Muscle layer of colon (tissue), 2 donors: ENCODE measurements around the gene SCART1.
"Not testable (repeated sequence)": the region's sequence is repeated elsewhere in the genome, so short reads cannot be mapped to it uniquely, and the experiment has no call there.

Source experiments
- H3K27ac ChIP-seq: one replicate; pipeline ENCODE4 v1.7.0; 2013; ENCODE audit warnings: low read depth, mild to moderate bottlenecking, low read length, moderate library complexity
- H3K27me3 ChIP-seq, 2 donors: one replicate each; pipeline ENCODE4 v1.7.0; 2013; ENCODE audit warnings: low read length in 2 of 2, mild to moderate bottlenecking in 2 of 2; ENCODE audit not compliant: insufficient read depth in 2 of 2, control insufficient read depth in 1 of 2
- H3K36me3 ChIP-seq: one replicate; pipeline ENCODE4 v1.7.0; 2013; ENCODE audit warnings: mild to moderate bottlenecking, low read length; ENCODE audit not compliant: insufficient read depth
- H3K4me1 ChIP-seq: one replicate; pipeline ENCODE4 v1.7.0; 2013; ENCODE audit warnings: mild to moderate bottlenecking, low read length; ENCODE audit not compliant: insufficient read depth
- H3K4me3 ChIP-seq, 2 donors: one replicate each; pipeline ENCODE4 v1.7.0; 2013; ENCODE audit warnings: low read length in 2 of 2, low read depth in 1 of 2, mild to moderate bottlenecking in 1 of 2, moderate library complexity in 1 of 2
- H3K9ac ChIP-seq: one replicate; pipeline ENCODE4 v1.7.0; 2013; ENCODE audit warnings: low read length
- H3K9me3 ChIP-seq: one replicate; pipeline ENCODE4 v1.7.0; 2013; ENCODE audit warnings: mild to moderate bottlenecking, low read length
- donor health status: abdominal sarcoma.
- donor health status: Adenocarcinoma of cecum.

Gene SCART1

DNA sequence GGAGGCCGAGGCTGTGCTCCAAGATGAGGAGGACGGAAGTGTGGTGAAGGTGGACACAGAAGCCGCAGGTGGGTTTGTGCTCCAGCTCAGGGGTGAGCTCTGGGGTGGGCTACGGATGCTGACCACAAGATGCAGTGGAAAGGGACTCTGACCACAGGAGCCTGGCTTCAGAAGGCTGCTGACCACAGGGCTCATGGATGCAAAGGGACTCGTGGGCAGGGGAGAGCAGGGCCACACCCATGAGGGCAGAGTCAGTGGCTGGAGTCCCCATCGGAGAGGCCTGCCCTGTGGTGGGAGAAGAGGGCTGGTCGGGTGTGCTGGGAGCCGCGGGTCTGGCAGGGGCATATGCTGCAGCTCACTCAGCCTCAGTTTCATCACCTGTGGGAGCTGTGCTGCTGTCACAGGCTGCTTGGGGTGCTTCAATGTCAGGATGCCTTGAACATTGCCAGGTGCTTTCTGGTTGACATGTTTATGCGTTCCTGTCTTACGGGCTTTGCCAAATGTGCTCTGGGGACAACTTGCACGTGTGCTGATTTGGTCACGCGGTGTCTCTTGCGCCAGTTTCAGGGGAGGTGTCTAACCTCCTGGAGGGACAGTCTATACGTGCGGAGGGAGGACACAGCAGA is 13.7 kb downstream of the SCART1 start:
- Histone ChIP-seq H3K4me3 (no peak overlapping the region), H3K9me3 (no peaks in the 10 kb centered on the region), H3K27ac (no peak overlapping the region), H3K9ac (no peak overlapping the region), H3K36me3 (no peaks in the 10 kb centered on the region), H3K27me3 (no peaks in the 10 kb centered on the region), H3K4me1 (no peaks in the 10 kb centered on the region)

- H3K36me3 ChIP-seq, H3K4me3 ChIP-seq, H3K9me3 ChIP-seq, H3K27me3 ChIP-seq, H3K27ac ChIP-seq, H3K4me1 ChIP-seq, H3K9ac ChIP-seq: not testable (repeated sequence)
Observed at GRCh38 chr10:133469205-133469604, 15.5 kb downstream of the SCART1 start.

DNA sequence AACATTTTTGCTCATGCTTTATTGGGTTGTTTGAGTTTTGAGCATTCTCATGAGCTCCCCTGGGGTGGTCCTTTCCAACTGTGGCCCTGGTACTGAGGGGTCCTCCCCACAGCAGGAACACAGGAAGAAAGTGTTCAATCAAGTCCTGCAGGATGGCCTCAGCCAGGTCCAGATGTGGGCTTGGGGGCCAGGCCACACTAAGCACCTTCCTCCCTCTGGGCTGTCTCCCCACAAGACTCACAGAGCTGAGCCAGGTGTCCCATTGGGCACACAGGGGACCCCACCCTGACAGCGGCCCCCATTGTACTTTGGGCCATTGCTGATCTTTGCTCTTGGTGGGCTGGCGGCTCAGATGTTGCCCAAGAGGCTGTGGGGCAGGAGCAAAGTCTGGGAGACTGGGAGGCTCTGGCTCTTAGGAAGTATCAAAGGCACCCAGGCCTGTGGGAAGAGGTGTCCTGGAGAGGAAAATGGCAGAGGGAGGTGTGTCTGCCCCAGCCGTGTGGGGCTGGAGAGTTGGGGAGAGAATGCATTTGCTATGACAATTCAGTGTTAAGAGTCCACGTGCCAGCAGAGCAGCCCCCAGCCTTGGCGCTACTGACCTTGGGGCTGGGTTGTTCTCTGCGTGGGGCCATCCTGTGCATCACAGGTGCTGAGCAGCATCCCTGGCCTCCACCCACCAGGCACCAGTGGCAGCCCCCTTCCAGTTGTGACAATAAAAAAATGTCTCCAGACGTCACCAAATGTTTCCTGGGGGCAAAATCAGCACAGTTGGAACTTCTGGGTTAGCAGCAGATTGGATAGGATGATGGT is 17.8 kb downstream of the SCART1 start:
- Histone ChIP-seq H3K4me1 (no peaks in the 10 kb centered on the region), H3K27me3 (no peaks in the 10 kb centered on the region), H3K27ac (no peak overlapping the region), H3K9ac (no peak overlapping the region), H3K36me3 (no peaks in the 10 kb centered on the region), H3K9me3 (no peaks in the 10 kb centered on the region), H3K4me3 (no peak overlapping the region)

DNA sequence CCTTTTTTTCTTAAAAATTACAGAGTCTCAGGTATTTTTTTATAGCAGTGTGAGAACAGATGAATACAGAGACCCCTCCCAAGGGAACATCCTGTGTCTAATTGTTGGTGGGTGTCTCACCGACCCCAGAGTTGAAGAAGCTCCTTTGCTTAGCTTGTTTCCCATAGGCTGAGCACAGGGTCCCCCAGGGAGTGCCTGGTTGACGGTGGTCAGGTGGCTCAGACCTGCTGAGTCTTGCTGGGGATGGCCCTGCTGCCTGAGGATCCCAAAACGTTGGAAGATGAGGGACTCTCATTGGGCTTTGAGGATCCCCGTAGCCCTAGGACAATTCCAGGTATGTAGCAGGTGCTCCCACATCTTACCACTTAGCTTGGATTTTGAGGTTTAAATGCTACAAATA is 19.5 kb downstream of the SCART1 start:
- Histone ChIP-seq H3K4me3 (no peak overlapping the region), H3K4me1 (no peaks in the 10 kb centered on the region), H3K27me3 (no peaks in the 10 kb centered on the region), H3K9me3 (no peaks in the 10 kb centered on the region), H3K36me3 (no peaks in the 10 kb centered on the region), H3K27ac (no peak overlapping the region), H3K9ac (no peak overlapping the region)

GRCh38 chr10:133474027-133474426 is 20.3 kb downstream of the SCART1 start:
- Histone ChIP-seq H3K9me3 (no peaks in the 10 kb centered on the region), H3K4me3 (no peak overlapping the region), H3K4me1 (no peaks in the 10 kb centered on the region), H3K9ac (no peak overlapping the region), H3K27ac (no peak overlapping the region), H3K36me3 (no peaks in the 10 kb centered on the region), H3K27me3 (no peaks in the 10 kb centered on the region)

DNA sequence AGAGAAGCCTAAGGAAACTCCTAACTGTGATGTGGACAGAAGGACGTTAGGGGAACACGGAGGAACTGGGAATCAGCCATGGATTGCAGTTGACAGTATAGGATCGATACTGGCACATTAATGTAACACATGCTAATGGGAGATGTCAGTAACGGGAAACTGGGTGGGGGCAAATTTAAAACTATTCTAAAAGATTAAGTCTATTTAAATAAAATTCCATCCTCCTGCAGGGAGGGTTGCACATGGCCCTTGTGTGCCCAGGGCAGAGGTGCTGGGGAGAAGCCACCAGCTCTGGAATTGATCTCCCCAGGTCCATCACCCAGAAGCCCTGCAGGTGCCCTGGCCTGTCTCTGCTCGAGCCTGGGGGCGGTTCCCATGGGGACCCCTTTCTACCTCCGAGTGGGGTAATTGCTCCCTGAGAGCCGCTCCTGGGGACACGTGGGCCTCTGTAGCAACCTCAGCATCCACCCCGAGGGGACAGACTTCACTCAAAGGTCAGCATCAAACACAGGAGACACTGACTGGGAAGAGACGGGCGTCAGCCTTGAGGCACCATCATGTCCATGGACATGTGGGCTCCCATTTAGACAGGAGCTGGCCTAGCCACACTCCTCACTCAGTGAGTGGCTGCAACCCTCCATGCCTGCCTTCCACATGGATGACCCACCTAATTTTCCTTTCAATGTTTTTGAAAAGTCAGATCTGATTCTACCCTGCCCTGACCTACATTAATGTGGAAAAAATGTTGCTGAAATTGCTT is 21.1 kb downstream of the SCART1 start:
- Histone ChIP-seq H3K9me3 (no peaks in the 10 kb centered on the region), H3K27me3 (no peaks in the 10 kb centered on the region), H3K27ac (no peak overlapping the region), H3K4me1 (no peaks in the 10 kb centered on the region), H3K4me3 (no peak overlapping the region), H3K36me3 (no peaks in the 10 kb centered on the region), H3K9ac (no peak overlapping the region)

GRCh38 chr10:133475425-133475734 is 21.6 kb downstream of the SCART1 start:
- H3K4me1 ChIP-seq = no peaks in the 10 kb centered on the region
- no peaks in the 10 kb centered on the region for H3K36me3 ChIP-seq
- H3K9ac ChIP-seq = no peak overlapping the region
- no peaks in the 10 kb centered on the region for H3K9me3 ChIP-seq
- H3K27ac ChIP-seq = no peak overlapping the region
- H3K4me3 ChIP-seq = no peak overlapping the region
- H3K27me3 ChIP-seq = no peaks in the 10 kb centered on the region

GRCh38 chr10:133475821-133476640 is 22.3 kb downstream of the SCART1 start:
- Histone ChIP-seq H3K36me3 (no peaks in the 10 kb centered on the region), H3K4me1 (no peaks in the 10 kb centered on the region), H3K4me3 (no peak overlapping the region), H3K9me3 (no peaks in the 10 kb centered on the region), H3K27ac (no peak overlapping the region), H3K27me3 (no peaks in the 10 kb centered on the region), H3K9ac (no peak overlapping the region)

- Histone ChIP-seq H3K9ac (no peak overlapping the region), H3K27ac (no peak overlapping the region), H3K36me3 (no peaks in the 10 kb centered on the region), H3K9me3 (no peaks in the 10 kb centered on the region), H3K4me3 (no peak overlapping the region), H3K27me3 (no peaks in the 10 kb centered on the region), H3K4me1 (no peaks in the 10 kb centered on the region)
Observed at GRCh38 chr10:133476641-133476990, 22.9 kb downstream of the SCART1 start.

DNA sequence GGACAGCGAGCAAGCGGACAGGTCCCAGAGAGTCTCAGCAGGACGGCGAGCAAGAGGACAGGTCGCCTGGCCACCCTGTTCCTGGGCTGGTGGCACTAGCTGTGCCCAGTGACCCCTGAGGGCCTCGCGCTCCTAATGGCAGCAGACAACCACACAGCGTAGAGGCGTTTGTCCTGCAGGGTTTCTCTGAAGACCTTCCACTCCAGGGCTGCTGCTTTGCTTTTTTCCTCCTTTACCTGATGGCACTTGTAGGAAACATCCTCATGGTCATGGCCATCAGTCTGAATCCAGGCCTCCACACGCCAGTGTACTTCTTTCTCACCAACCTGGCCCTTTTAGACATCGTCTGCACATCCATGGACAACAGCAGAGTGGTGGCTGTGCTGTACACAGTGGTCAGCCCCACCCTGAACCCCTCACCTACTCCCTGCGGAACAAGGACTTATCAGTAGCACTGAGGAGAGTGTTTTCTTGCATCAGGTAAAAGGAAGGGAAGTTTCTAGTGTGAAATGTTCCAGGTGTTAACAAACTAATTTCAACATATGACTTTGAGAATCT is 27.4 kb downstream of the SCART1 start:
- Histone ChIP-seq H3K4me1 (no peaks in the 10 kb centered on the region), H3K27me3 (no peaks in the 10 kb centered on the region), H3K36me3 (no peaks in the 10 kb centered on the region), H3K4me3 (no peak overlapping the region), H3K9me3 (peaks cover 3% of the 10 kb centered on the region), H3K9ac (no peak overlapping the region), H3K27ac (no peak overlapping the region)

GRCh38 chr10:133481657-133482056 is 27.9 kb downstream of the SCART1 start:
- Histone ChIP-seq H3K27me3 (no peaks in the 10 kb centered on the region), H3K4me3 (no peak overlapping the region), H3K36me3 (no peaks in the 10 kb centered on the region), H3K9me3 (peaks cover 4% of the 10 kb centered on the region), H3K9ac (no peak overlapping the region), H3K4me1 (no peaks in the 10 kb centered on the region), H3K27ac (no peak overlapping the region)
